SH-SY5Y (cell line): ENCODE data around the gene CEP85L.

Source experiments
- GATA2 ChIP-seq: IDR thresholded peaks from 2 replicates; pipeline ENCODE4 v1.6.1; 2011; ENCODE audit warnings: mild to moderate bottlenecking, low read depth, low read length
- GATA3 ChIP-seq: IDR thresholded peaks from 2 replicates; pipeline ENCODE4 v1.6.1; 2011; ENCODE audit warnings: low read depth, mild to moderate bottlenecking, low read length, moderate library complexity

The CEP85L gene

DNA sequence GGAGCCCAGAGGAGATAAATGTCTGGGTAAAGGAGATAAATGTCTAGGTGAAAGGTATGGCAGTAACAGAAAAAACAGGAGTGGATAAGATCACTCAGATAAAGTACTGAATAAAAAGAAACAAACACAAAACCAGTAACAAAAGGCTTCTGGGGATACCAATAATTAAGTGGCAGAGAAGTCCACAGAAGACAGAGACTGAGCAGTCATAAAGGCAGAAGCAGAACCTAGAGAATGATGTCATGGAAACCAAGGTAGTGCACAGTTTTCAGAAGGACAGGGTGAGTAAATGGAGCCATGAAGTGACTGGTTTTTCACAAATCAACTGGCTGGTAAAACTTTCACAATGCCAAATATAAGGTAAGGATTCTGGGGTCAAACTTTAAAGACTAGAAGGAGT is 184.2 kb downstream of the CEP85L start:
- TF ChIP-seq GATA3 (no peak), GATA2 (no peak)

DNA sequence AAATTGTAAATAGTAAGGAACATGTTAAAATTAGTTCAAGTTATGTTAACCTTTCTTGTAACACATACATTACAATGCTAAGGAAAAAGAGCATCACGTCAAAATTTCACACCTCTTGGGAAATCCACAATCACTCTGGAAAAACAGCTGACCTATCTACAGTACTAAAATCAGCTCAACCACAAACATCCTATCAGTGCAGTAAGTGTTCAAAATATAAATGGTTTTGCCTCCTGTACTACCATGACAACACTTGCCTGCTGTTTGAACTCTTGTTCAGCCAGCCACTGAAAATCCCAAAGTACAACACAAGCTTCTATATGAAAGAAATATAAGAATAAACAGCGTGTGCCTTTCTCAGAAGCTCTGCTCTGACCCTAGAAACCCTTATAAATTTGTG is 186.8 kb downstream of the CEP85L start:
- no peak for TF ChIP-seq GATA3
- TF ChIP-seq GATA2 = no peak

DNA sequence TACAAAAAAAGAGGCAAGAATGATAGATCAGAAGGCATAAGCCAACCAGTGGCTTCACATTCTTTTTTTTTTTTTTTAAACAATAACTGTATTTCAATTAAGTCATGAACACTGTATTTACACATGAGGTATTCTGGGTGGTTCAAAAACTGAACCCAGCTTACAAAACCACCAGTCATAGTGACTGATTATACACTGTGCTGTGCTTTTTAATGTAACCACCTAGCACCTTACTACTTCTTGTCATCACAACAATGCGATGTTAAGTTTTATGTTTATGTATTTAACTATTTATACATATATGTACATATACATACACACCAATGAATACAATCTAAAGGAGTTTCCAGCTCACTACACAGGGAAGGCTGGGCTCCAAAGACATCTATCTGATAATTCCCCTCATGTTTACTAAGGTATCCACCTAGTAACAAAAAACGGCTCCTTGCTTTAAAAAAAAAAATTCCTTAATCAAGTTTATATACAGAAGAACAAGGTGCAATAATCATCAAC is 190.4 kb downstream of the CEP85L start:
- TF ChIP-seq GATA3 = no peak
- TF ChIP-seq GATA2 = no peak

DNA sequence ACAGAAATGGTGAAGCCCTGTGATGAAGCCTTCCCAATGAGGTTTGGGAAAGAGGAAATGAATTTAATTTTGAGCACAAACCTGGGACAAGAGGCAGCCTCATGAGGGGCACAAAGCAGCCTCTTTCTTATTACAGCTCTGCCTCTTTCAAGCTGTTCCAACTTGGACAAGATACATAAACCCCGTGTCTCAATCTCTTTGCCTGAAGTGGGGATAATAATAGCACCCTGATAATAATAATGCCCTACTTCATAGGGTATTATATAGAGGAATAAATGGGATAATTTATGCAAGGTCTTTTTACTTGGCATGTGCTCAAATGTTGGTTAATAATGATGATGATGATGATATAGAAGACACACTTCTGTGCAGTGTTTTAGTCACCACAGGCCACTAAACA is 194.4 kb downstream of the CEP85L start:
- TF ChIP-seq GATA3 = no peak
- no peak for TF ChIP-seq GATA2

DNA sequence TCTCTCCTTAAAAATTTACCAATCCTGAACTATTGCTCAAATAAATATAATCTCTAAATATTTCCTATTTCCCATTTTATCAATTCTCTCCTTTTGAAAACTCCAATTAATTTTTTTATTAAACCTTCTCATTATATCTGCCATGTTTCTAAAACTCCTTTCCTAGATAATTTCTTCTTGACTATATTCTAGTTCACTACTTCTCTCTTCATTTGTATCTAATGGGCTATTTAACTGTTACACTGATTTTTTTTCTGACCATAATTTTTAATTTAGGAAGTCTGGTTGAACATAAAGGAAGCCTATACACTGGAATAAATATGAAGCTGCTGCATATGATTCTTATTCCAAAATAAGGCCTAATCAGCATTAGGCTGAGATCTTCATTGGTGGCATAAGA is 199.6 kb downstream of the CEP85L start:
- TF ChIP-seq GATA2 (no peak), GATA3 (no peak)

DNA sequence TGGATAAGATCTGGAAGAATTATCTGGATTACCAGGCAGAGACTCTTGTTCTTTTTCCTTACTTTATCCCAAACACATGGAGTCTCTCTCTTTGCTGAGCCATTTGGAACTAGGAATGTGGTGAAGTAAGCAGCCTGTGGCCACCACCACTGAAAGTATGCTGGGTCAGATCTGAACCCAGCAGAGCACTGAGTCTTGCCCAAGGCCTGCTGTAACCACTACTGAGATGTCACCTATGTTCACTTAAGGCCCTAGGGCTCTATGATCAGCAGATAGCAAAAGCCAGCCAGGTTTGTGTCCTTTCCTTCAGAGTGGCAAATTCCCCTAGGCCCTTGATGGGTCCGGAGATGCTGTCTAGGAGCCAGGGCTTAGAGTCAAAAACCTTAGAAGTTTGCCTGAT is 206.6 kb downstream of the CEP85L start:
- TF ChIP-seq GATA2 (no peak), GATA3 (no peak)

DNA sequence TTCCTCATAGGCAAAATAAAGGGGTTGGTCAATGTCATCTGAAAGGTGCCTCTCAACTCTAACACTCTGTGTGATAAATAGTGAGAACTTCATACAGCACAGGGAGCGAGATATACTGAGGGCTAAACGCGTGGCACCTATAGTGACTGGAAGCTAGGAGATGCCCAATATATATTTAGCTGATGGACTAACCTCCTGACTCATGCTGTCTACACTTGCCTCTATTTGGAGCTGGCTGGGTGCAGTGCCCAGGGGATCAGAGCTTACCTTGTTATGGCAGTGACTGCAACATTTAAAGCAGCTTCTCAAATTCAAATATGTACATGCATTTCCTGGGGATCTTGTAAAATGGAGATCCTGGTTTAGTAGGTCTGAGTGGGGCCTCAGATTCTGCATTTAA is 214.9 kb downstream of the CEP85L start:
- TF ChIP-seq GATA3 (no peak), GATA2 (no peak)

DNA sequence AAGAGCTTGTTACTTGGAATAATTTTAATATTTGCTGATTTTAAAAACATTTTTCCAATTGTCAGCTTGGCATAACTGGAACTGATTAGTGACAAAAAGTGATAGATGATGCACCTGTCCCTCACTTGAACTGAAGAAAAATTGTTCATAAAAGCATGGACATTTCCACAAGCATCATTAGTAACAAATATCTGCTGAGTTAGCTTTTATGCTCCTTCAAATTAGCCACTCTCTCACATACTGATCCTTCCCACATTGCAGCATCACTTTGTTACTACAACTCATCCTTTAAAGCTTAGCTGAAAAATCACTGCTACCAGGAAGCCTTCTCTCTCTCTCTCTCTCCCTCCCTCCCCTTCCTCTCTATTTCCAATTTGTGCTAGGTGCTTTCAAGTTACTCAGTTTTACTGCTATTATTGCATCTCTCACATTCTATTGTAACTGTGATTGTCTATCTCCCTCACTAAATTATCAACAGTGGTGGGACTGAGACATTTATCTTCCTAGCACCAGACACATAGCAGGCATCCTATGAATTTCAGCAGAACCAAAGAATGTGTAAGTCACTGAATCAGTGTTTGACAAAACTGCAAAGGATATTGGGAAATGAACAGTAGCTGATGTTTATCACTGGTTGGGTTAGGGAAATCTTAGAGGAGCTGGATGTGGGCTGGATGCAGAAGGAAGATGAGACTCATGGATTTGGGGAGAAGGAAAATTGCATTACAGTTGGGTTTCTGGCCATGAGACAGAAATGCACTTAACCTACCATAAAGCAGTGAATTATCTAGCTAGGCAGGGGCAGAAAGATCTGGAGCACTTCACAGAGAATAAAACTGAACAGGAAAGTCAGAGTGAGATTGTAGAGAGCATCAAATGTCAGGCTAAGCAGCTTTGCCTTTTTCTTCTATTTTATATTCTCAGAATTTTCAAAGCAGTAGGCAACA is 231.7 kb downstream of the CEP85L start:
- TF ChIP-seq GATA3 (no peak), GATA2 (no peak)
